GM21515 (cell line): ENCODE measurements around the gene COL27A1.

Experiments used
- ATAC-seq: cut with Tn5 transposase; IDR thresholded peaks from one replicate; pipeline ENCODE4 v1.9.1; 2021; ENCODE audit not compliant: unreplicated experiment

COL27A1 gene

GRCh38 chr9:114238891-114239875 lies 83.8 kb downstream of the COL27A1 start:
- no peak for ATAC-seq

- no peak for ATAC-seq
Measured at GRCh38 chr9:114240216-114240615, 84.9 kb downstream of the COL27A1 start.

DNA sequence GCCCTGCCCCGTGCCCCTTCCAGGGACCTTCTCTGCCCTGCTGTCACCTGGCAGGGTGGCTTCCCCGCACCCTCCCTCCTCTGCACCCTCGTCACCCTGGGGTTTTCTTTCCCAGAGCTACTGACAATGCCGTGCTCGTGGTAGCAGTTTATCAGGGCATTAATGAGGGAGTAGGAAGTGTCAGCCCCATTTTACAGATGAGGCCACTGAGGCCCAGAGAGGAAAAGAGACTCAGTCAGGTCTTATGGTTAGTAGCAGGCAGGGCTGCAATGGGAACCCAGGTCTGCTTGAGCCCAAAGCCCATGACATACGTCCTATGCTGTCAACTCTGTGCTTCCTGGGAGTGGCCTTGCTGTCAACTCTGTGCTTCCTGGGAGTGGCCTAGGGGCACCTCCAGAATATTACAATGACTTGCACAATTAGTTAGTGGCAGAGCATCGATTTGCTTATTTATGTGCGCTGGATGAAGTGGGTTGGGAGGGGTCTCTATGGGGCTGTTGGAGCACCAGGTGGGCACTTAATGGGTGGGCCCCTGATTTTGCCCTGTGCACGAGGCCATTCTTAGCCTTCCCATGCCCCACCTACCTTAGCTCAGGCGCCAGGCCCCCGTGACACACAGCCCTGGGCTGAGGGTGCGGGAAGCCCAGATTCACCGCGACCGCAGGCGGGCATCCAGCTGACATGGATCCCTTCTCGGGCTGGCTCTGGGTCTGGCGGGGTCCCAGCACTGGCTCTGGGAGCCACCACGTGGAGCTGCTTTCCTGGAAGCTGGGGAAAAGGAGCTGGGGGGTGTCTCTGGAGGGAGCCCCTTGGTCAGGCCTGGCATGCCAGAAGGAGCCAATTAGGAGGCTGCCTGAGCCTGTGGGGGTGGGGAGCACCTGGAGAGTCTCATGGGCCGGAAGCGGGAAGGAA lies 85.6 kb downstream of the COL27A1 start:
- no peak for ATAC-seq

DNA sequence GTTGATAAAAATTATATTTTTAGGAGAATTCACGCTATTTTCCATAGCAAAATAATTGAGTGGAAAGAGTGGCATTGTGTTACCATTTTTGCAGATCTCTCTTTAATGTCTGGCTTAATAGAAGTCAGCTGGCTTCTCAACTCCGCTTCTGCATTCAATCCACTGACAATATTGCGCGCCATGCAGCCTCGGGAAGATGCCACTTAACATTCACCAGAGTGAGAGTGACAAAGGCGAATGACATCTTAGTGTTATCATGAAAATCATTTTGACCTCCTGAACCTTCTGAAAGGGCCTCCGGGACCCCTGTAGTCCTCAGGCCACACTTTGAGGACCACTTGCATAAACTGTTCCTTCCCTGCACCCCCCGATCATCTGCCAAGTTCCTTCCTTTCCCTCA lies 87.5 kb downstream of the COL27A1 start:
- ATAC-seq: no peak

GRCh38 chr9:114243240-114243639 lies 87.9 kb downstream of the COL27A1 start:
- no peak for ATAC-seq

- no peak for ATAC-seq
Measured at GRCh38 chr9:114244570-114244969, 89.2 kb downstream of the COL27A1 start.

DNA sequence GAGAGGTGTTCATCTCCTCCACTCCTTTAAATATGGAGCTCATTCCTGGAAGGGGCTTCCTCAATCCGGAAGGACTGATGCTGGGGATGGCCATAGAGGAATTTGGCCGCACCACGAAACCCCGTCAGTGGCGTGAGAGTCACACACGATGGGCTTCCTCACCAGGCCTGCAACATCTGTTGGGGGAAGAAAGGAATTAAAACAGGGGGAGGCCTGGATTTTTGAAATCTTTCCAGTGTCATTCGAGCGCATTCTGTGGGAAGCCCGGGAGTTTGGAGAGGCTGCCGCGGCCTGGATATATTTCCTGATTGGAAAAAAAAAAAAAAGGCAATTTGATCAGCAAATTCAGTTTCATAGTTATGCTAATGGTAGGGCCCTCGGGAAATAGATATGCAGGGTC lies 91.2 kb downstream of the COL27A1 start:
- no peak for ATAC-seq

DNA sequence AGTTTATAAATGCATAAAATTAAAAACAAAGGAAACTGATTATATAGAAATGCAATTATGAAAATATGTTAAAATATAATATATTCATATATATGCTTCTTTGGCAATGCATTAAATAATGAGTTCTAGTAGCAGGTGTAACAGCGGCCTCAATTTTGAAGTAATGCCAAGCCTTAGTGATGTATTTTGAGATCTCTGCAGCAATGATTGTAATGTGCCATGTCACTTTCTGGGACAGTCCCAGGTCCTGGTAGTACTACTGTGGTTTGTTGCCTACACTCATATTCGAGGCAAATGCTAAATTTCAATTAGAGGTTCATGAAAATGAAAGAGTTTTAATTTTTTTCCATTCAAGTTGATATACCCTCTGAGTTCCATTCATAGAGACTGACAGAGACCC lies 91.7 kb downstream of the COL27A1 start:
- ATAC-seq: no peak

- no peak for ATAC-seq
Measured at GRCh38 chr9:114247491-114247890, 92.2 kb downstream of the COL27A1 start.

- no peak for ATAC-seq
Measured at GRCh38 chr9:114248299-114248707, 93.0 kb downstream of the COL27A1 start.

GRCh38 chr9:114249424-114250234 lies 94.3 kb downstream of the COL27A1 start:
- no peak for ATAC-seq

DNA sequence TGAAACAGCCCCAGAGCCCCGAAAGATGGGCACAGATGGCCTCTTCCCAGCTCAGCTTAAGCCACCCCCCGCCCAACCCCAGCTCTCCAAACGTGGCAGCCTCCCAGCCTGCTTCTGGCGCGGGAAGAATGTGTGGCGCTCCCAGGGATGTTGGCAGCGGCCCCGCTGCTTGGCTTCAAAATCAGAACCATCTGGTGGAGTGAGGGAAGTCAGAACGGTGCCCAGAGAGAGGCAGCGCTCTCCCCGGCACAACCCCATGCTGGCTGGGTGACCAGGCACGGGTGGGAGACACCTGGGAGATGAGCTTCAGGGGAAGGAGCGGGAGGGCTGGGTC lies 94.9 kb downstream of the COL27A1 start:
- no peak for ATAC-seq

- no peak for ATAC-seq
Measured at GRCh38 chr9:114250648-114251047, 95.3 kb downstream of the COL27A1 start.

GRCh38 chr9:114252394-114252793 lies 97.1 kb downstream of the COL27A1 start:
- no peak for ATAC-seq

DNA sequence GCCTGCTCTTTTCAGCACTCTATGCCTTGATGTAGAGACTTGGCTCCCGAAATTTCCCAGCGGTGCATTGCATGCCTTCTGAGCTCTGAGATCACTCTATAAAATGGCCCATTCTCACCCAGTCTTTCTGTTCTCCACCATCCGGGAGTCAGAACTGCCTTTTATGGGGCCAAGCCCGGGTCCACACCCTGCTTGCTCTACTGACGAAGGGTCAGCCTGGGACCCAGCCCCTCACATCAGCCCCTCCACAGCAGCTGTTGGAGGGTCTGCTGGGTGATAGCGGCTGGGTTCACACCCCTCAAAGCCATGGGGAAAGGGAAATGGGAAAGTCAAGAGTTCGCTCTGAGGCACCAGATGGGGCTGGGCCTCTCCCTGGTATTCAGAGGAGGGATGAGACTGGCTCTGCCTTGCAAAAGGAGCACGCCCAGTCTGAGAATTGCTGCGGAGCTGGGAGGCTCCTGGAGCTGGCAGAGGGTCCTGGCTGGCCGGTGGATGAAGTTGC lies 101.5 kb downstream of the COL27A1 start:
- ATAC-seq: no peak

DNA sequence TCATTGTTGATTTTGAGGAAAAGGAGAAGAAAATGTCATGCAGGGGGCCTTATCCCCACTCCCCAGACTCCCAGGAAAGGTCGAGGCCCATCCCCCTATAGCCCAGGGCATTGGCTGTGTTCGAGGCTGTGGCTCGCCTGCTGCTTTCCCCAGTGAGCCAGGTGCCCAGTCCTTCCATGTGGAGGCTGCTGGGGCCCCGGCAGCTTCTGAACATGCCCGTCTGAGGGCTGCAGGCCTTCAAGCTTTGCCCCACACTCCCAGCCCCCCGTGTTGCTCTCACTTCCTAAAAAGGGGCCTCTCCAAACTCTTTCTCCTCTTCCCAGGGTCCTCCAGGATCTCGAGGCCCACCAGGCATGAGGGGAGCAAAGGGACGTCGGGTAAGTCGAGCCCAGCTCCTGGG lies 102.9 kb downstream of the COL27A1 start:
- no peak for ATAC-seq

DNA sequence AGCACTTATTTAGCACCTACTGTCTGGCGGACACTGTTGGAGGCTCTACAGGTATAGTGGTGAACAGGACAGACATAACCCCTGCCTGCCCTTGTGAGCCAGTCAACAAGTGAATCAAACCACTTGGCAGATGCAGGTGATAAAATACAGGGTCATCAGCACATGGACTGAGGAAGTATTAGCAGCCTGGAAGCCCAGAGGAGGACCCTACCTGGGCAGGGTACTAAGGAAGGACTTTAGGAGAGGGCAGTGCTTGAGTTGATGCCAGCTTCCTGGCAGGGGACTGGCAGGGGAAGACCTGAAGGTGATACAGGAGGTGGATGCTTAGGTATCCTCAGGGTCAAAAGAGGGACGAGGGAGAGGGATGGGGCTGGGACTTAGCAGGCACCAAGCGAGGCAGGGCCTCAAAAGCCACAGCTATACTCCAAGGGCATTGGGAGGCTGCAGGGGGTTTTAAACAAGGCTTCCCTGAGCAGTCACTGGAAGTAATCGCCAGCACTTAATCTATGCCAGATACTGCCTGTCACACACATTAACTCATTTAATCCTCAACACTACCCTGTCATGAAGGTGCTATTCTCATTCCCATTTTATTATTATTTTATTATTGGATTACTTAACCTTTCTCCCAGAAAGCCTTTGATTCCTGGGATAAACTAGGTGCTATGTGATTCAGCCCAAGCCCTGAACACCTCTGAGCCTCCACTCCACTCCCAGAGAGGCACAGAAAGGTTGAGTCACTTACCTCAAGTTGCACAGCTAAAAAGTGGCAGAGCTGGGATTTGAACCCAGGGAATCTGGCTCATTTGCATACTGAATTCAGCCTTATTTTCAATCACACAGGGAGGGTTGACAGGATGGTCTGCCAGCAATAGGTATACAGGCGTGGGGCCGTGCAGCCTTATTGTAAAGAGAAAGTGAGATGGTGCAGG lies 103.8 kb downstream of the COL27A1 start:
- no peak for ATAC-seq

- ATAC-seq: no peak
Measured at GRCh38 chr9:114259798-114260523, 104.6 kb downstream of the COL27A1 start.

DNA sequence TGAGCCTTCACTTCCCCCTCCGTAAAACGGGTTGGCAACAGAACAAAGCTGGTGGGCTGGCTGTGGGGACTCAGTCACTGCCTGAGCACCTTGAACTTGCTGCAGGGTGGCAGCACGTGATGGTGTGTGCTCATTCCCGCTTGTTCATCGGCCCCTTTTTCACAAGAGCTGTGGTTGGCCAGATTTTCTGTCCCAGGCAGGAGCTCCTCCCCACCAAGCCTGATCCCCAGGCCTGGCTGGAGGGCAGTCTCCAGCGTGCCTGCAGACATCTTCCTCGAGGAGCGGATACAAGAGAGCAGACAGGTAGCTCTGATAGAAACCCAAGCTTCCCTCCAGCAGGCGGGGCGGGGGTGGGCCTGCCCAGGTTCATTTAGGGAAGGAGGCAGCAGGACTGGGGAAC lies 105.7 kb downstream of the COL27A1 start:
- ATAC-seq: no peak
